ENCODE measurements around the gene ZMIZ1. TPM values are rescaled to one million over a fixed set of nuclear protein-coding genes. Genes with fewer than 3 reads are reported as not detected.

The ZMIZ1 gene
- total RNA-seq, 1 experiment from 2014 or later: 28.4 TPM

DNA sequence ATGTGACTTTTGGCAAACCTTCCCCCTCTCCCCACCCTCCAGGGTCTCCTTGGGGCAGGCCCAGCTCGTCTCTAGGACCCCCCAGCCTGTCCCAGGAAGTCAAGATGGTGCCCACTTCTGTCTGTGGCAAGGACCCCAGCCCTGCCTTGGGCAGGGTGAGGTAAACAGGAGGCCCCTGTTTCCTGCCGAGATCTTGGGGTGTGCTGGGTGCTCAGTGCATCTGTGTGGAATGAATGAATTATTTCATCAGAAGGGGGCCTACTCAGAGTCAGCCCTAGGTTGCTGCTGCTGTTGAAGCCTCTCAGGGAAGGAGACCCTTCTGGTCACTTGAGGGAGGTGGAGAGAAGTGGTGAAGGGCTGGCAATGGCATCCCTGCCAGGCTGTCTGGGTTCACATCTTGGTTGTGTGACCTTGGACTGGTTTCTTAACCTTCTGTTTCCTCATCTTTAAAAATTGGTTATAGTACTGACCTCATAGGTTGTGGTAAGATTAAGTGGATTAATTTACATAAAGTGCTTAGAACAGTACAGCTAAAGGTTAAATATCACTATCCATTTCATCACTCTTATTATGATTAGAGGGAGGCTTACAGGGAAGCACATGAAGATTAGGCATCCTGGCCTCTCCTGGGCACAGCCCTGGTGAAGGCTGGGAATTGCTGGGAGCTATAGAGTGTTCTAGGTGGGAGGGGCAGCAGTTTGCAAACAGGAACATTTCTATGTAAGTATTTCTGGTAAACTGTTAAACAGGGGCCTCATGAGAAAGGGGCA is 67.7 kb downstream of the ZMIZ1 start:
- Histone ChIP-seq H4K20me1 (ENCODE audit: insufficient read depth) (no peaks in the 10 kb centered on the region), H3K9ac (ENCODE audit: low read length) (no peak overlapping the region), H3K4me1 (ENCODE audit: control insufficient read depth in 1 of 2, insufficient read depth in 2 of 2, low read length in 2 of 2) (peaks cover 3 to 8% of the 10 kb centered on the region in 2 experiments; a peak in 2 of 4 replicates), H3K36me3 (ENCODE audit: control insufficient read depth in 1 of 2, insufficient read depth in 2 of 2, low read length in 2 of 2) (peaks cover 2 to 6% of the 10 kb centered on the region in 2 experiments; a peak in 2 of 4 replicates), H3K27me3 (ENCODE audit: insufficient read depth, low read length) (no peaks in the 10 kb centered on the region), H3K79me2 (ENCODE audit: insufficient read depth, low read length) (no peaks in the 10 kb centered on the region), H3K9me2 (ENCODE audit: insufficient read depth) (no peaks in the 10 kb centered on the region), H3K4me3 (replicated peaks in 1 of 2; ENCODE audit: low read depth in 1 of 2, low read length in 2 of 2) (no peak overlapping the region), H3K9me3 (ENCODE audit: control insufficient read depth in 1 of 2, insufficient read depth in 1 of 2, low read depth in 1 of 2, low read length in 2 of 2) (no peaks in the 10 kb centered on the region), H3K27ac (ENCODE audit: low read depth, low read length) (no peak overlapping the region), H3K4me2 (ENCODE audit: low read length) (no peak overlapping the region), H2AFZ (ENCODE audit: low read depth, low read length, poor library complexity, severe bottlenecking) (no peak overlapping the region)
- POLR2A ChIA-PET: no interaction called here
- DNase-seq (ENCODE audit: low read depth, low spot score) (no peak), ATAC-seq (no peak)
- RAD21 ChIA-PET (ENCODE audit: low non-redundant PET in 1 of 2, low total read pairs in 2 of 2, uncharacterized antibody in 2 of 2, unreplicated experiment in 2 of 2): interaction anchor here in 1 of 2 experiments (0.6 kb wide), 1 partner anchor 61 kb away, joined by 5 read pairs; no protein-coding TSS in a partner anchor
- no peak for TF ChIP-seq SP1 (IDR thresholded peaks at IDR 0.05; ENCODE audit: low read depth)
- TF ChIP-seq, protein P1, sequence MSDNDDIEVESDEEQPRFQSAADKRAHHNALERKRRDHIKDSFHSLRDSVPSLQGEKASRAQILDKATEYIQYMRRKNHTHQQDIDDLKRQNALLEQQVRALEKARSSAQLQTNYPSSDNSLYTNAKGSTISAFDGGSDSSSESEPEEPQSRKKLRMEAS (IDR thresholded peaks at IDR 0.05): no peak
- no peak for TF ChIP-seq POLR2AphosphoS5 (IDR thresholded peaks at IDR 0.05; ENCODE audit: low read depth, low read length)
- no peak for TF ChIP-seq EZH2 (IDR thresholded peaks at IDR 0.05)
- no peak for TF ChIP-seq ZNF274 (IDR thresholded peaks at IDR 0.05; ENCODE audit: low read depth, low read length)
- no peak for TF ChIP-seq SRF (IDR thresholded peaks at IDR 0.05; ENCODE audit: low read depth)
- no peak for TF ChIP-seq CBX3 (IDR thresholded peaks at IDR 0.05; ENCODE audit: low read depth)
- TF ChIP-seq, protein P2, sequence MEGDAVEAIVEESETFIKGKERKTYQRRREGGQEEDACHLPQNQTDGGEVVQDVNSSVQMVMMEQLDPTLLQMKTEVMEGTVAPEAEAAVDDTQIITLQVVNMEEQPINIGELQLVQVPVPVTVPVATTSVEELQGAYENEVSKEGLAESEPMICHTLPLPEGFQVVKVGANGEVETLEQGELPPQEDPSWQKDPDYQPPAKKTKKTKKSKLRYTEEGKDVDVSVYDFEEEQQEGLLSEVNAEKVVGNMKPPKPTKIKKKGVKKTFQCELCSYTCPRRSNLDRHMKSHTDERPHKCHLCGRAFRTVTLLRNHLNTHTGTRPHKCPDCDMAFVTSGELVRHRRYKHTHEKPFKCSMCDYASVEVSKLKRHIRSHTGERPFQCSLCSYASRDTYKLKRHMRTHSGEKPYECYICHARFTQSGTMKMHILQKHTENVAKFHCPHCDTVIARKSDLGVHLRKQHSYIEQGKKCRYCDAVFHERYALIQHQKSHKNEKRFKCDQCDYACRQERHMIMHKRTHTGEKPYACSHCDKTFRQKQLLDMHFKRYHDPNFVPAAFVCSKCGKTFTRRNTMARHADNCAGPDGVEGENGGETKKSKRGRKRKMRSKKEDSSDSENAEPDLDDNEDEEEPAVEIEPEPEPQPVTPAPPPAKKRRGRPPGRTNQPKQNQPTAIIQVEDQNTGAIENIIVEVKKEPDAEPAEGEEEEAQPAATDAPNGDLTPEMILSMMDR (IDR thresholded peaks at IDR 0.05 in 2 of 3, conservative IDR thresholded peaks at IDR 0.05 in 1 of 3; ENCODE audit: borderline replicate concordance in 1 of 3, insufficient read depth in 1 of 3, low read depth in 2 of 3, low read length in 2 of 3): no peak
- TF ChIP-seq, protein P3, sequence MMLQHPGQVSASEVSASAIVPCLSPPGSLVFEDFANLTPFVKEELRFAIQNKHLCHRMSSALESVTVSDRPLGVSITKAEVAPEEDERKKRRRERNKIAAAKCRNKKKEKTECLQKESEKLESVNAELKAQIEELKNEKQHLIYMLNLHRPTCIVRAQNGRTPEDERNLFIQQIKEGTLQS (IDR thresholded peaks at IDR 0.05): no peak
- no peak for TF ChIP-seq CEBPB (IDR thresholded peaks at IDR 0.05; ENCODE audit: low read depth)
- no peak for TF ChIP-seq ZFX (IDR thresholded peaks at IDR 0.05)
- no peak for TF ChIP-seq TCF7L2 (IDR thresholded peaks at IDR 0.05; ENCODE audit: borderline replicate concordance, extremely low read depth, insufficient read depth, insufficient read length)
- TF ChIP-seq, protein P4, sequence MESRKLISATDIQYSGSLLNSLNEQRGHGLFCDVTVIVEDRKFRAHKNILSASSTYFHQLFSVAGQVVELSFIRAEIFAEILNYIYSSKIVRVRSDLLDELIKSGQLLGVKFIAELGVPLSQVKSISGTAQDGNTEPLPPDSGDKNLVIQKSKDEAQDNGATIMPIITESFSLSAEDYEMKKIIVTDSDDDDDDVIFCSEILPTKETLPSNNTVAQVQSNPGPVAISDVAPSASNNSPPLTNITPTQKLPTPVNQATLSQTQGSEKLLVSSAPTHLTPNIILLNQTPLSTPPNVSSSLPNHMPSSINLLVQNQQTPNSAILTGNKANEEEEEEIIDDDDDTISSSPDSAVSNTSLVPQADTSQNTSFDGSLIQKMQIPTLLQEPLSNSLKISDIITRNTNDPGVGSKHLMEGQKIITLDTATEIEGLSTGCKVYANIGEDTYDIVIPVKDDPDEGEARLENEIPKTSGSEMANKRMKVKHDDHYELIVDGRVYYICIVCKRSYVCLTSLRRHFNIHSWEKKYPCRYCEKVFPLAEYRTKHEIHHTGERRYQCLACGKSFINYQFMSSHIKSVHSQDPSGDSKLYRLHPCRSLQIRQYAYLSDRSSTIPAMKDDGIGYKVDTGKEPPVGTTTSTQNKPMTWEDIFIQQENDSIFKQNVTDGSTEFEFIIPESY (IDR thresholded peaks at IDR 0.05; ENCODE audit: extremely low read depth, insufficient replicate concordance, low read length): no peak
- TF ChIP-seq YY1 (IDR thresholded peaks at IDR 0.05; ENCODE audit: extremely low read depth, insufficient replicate concordance, low read depth, low read length): no peak
- no peak for TF ChIP-seq ELF1 (IDR thresholded peaks at IDR 0.05; ENCODE audit: borderline replicate concordance, low read depth)
- TF ChIP-seq RAD21 (IDR thresholded peaks at IDR 0.05; ENCODE audit: low read depth): no peak
- TF ChIP-seq POLR2A (IDR thresholded peaks at IDR 0.05; ENCODE audit: borderline replicate concordance, extremely low read depth, insufficient read depth, insufficient read length): no peak
- no peak for TF ChIP-seq EZH2phosphoT487 (IDR thresholded peaks at IDR 0.05; ENCODE audit: borderline replicate concordance)
- BruUV-seq (replicated peaks): no TSS peak
- CTCF ChIA-PET: no interaction called here
- intact Hi-C loops (cut with micrococcal nuclease): no loop called here
